ENCODE data around the gene CENPX.

The CENPX gene

GRCh38 chr17:82023447-82024241, 966 bp upstream of the CENPX start:
- no peak for DNase-seq (ENCODE audit: low read depth)

- peak; percentile 99 for DNase-seq (ENCODE audit: low read depth)
Observed at GRCh38 chr17:82022981-82023446, 336 bp upstream of the CENPX start, which contains the start of gene LRRC45. TSS of gene LRRC45 (plus strand) at chr17:82023305. CDS start at chr17:82023644, 339 bp downstream.

GRCh38 chr17:82021900-82022309, 773 bp downstream of the CENPX start:
- no peak for DNase-seq (ENCODE audit: low read depth)

GRCh38 chr17:82021107-82021899, 1.4 kb downstream of the CENPX start:
- no peak for DNase-seq (ENCODE audit: low read depth)

- DNase-seq (ENCODE audit: low read depth) = no peak
Observed at GRCh38 chr17:82020572-82021106, 2.0 kb downstream of the CENPX start.

GRCh38 chr17:82019690-82020571, 2.7 kb downstream of the CENPX start:
- DNase-seq (ENCODE audit: low read depth) = peak; percentile 40

GRCh38 chr17:82018989-82019689, 3.5 kb downstream of the CENPX start:
- no peak for DNase-seq (ENCODE audit: low read depth)

- DNase-seq (ENCODE audit: low read depth) = no peak
Observed at GRCh38 chr17:82018152-82018988, 4.3 kb downstream of the CENPX start.

- no peak for DNase-seq (ENCODE audit: low read depth)
Observed at GRCh38 chr17:82017612-82018151, 5.0 kb downstream of the CENPX start.

GRCh38 chr17:82016875-82017459, 5.7 kb downstream of the CENPX start:
- DNase-seq (ENCODE audit: low read depth) = no peak

GRCh38 chr17:82016061-82016874, 6.4 kb downstream of the CENPX start:
- DNase-seq (ENCODE audit: low read depth) = no peak

- DNase-seq (ENCODE audit: low read depth) = no peak
Observed at GRCh38 chr17:82015311-82015971, 7.2 kb downstream of the CENPX start.

- DNase-seq (ENCODE audit: low read depth) = no peak
Observed at GRCh38 chr17:82014971-82015310, 7.7 kb downstream of the CENPX start.

- DNase-seq (ENCODE audit: low read depth) = no peak
Observed at GRCh38 chr17:82014432-82014831, 8.2 kb downstream of the CENPX start.

- DNase-seq (ENCODE audit: low read depth) = no peak
Observed at GRCh38 chr17:82013772-82014321, 8.8 kb downstream of the CENPX start.

- DNase-seq (ENCODE audit: low read depth) = no peak
Observed at GRCh38 chr17:82013341-82013740, 9.3 kb downstream of the CENPX start.

- no peak for DNase-seq (ENCODE audit: low read depth)
Observed at GRCh38 chr17:82012640-82013295, 9.9 kb downstream of the CENPX start.
